ENCODE measurements around the gene AK4. TPM values are rescaled to one million over a fixed set of nuclear protein-coding genes. Genes with fewer than 3 reads are reported as not detected.
"Not testable (repeated sequence)": the region's sequence is repeated elsewhere in the genome, so short reads cannot be mapped to it uniquely, and the experiment has no call there.

AK4 gene
- polyA plus RNA-seq, 1 donor: 6.8 TPM

GRCh38 chr1:65150583-65151263 lies 2.7 kb downstream of the AK4 start:
- DNase-seq (ENCODE audit: low read depth): no peak

DNA sequence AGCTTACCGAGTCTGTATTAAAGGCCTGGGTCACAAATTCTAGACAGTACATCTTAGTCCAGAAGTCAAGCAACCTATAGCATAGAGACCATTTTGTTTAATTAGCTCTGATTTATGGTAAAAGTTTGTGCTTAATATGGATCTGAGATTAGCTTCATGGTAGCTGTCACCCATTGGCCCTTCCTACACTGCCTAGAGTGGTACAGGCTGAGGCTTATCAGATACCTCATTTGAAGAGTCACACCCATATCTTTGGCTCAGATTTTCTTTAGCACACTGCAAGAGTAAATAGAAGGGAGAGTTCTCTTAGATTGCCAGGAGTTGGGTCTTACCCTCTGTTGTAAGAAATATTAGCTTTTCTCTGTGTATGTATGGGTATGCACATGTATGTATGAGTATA lies 3.6 kb downstream of the AK4 start:
- no peak for DNase-seq (ENCODE audit: low read depth)

DNA sequence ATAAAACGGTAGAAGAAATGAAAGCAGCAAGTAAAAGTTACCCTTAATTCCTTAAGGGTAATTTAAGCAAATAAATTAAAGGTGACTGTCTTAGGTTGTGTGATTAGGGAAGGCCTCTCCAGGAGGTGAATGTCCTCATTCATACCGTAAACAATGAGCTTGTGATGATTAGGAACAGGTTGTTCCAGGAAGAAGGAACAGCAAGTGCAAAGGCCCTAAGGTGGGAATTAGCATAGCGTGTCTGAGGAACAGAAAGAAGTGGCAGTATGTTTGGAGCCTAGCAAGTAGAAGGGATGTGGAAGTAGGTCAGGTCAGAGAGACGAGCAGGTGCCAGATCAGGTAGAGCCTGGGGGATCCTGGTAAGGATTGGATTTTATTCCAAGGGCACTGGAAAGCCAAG lies 5.6 kb downstream of the AK4 start:
- DNase-seq (ENCODE audit: low read depth): no peak

GRCh38 chr1:65156910-65157545 lies 9.0 kb downstream of the AK4 start:
- no peak for DNase-seq (ENCODE audit: low read depth)

GRCh38 chr1:65157546-65157941 lies 9.5 kb downstream of the AK4 start:
- DNase-seq (ENCODE audit: low read depth): no peak

DNA sequence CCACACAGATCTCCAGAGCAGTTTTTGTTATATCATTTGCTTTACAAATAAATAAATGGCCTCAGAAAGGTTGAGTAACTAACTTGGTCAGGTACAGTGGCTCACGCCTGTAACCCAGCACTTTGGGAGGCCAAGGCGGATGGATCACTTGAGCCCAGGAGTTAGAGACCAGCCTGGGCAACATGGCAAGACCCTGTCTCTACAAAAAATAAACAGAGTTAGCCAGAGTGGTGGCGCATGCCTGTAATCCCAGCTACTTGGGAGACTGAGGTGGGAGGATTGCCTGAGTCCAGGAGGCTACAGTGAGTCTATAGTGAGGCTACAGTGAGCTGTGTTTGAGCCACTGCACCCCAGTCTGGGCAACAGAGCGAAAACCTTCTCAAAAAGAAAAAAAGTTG lies 11.3 kb downstream of the AK4 start:
- not testable (repeated sequence) for DNase-seq (ENCODE audit: low read depth)

- DNase-seq (ENCODE audit: low read depth): no peak
These were observed 12.0 kb downstream of the AK4 start for GRCh38 chr1:65159801-65160523.

DNA sequence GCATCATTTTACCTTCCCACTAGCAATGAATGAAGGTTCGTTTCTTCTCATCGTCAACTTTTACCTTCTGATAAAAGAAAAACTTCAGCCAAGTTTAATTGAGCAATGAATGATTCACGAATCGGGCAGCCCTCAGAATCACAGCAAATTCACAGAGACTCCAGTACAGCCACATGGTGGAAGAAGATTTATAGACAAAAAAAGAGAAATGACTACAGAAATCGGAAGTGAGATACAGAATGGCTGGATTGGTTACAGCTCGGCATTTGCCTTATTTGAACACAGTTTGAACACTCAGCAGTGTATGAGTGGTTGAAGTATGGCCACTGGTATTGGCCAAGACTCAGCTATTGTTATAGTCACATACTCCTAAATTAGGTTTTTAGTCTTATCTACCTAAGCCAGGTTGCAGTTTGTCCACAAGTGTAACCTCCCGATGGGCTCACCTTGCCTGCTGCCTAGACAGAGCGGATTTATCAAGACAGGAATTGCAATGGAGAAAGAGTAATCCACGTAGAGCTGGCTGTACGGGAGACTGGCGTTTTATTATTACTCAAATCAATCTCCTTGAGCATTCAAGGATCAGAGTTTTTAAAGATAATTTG lies 15.3 kb downstream of the AK4 start:
- no peak for DNase-seq (ENCODE audit: low read depth)

DNA sequence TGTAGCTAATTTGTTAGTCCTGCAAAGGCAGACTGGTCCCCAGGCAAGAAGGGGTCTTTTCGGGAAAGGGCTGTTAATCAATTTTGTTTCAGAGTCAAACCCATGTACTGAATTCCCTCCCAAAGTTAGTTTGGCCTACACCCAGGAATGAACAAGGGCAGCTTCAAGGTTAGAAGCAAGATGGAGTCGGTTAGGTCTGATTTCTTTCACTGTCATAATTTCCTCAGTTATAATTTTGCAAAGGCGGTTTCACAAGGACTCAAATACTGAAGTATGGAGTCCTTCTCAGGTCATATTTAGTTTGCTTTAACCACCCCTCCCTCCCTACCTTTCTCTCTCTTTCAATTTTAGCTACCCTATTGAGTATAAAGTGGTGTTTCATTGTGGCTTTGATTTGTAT lies 16.1 kb downstream of the AK4 start:
- DNase-seq (ENCODE audit: low read depth): not testable (repeated sequence)

- DNase-seq (ENCODE audit: low read depth): no peak
These were observed 16.6 kb downstream of the AK4 start for GRCh38 chr1:65164633-65165032.

DNA sequence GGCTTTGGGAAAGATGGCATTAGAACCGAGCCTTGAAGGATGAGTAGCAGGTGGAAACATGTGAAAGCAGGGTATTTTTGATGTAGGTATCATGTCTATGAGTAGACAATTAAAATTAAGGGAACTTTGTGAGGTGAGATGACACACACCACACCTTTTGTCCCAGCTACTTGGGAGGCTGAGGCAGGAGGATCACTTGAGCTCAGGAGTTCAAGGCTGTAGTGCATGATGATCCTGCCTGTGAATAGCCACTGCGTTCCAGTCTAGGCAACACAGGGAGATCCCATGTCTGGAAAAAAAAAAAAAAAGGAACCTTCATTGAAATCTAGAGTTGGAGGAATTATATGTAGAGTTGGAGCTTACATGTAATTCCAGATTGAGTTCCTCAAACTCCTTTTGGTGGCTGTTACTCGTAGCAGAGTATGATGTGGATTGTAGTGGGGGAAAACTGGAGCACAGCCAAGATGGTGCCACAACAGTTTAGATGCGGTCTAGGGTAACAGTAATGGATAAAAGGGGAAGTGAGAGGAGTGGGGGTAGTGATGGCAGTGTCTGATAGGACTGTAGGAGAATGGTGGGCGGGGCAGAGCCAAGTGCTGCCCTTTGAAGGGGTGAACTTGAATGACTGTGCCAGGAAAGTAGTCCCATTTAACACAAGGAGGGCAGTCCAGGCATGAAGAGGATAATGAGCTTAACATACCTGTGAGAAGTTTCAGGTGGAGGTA lies 17.4 kb downstream of the AK4 start:
- no peak for DNase-seq (ENCODE audit: low read depth)

DNA sequence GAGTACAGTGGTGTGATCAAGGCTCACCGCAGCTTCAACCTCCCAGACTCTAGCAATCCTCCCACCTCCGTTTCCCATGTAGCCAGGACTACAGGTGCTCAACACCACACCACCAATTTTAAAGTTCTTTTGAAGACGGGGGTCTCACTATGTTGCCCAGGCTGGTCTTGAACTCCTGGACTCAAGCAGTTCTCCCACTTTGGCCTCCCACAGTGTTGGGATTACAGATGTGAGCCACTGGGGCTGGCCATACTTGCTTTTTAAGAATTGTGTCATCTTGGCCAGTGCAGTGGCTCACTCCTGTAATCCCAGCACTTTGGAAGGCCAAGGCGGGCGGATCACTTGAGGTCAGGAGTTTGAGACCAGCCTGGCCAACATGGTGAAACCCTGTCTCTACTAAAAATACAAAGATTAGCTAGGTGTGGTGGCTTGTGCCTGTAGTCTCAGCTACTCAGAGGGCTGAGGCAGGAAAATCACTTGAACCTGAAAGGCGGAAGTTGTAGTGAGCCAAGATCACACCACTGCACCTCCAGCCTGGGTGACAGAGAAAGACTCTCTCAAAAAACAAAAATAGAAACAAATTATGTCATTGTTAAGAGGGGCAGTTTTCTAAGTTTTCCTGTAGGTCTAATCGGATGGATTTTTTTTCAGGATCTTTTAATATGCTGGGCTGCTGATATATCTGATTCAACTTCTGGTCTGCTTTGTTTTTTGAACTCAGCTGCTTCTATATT lies 18.7 kb downstream of the AK4 start:
- DNase-seq (ENCODE audit: low read depth): no peak

- no peak for DNase-seq (ENCODE audit: low read depth)
These were observed 19.7 kb downstream of the AK4 start for GRCh38 chr1:65167586-65168242.

- DNase-seq (ENCODE audit: low read depth): no peak
These were observed 20.9 kb downstream of the AK4 start for GRCh38 chr1:65168867-65169266.

GRCh38 chr1:65170511-65171142 lies 22.6 kb downstream of the AK4 start:
- peak; percentile 77 for DNase-seq (ENCODE audit: low read depth)

DNA sequence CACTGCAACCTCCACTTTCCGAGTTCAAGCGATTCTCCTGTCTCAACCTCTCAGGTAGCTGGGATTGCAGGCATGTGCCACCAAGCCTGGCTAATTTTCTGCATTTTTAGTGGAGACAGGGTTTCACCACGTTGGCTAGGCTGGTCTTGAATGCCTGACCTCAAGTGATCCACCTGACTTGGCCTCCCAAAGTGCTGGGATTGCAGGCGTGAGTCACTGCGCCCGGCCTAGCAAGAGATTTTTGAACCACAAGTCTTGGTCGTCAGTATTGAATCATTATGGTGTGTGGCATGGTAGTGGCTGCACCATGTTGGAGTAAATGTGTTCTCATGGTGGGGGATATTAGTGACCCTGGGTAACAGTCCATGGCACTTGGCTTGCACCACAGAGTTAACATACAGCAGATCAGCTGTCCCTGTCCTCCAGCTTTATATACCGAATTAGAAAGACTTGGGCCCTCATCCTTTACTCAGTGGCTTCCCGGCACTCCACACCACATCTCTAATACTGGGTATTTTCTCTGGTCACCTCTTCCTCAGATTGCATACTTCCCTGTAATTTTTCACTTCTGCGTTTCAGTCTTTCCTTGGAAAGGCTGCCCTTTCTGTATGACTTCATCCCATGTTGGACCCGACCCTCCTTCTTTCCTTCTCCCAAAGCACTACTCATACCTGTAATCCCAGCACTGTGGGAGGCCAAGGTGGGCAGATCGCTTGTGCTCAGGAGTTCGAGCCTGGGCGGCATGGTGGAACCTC lies 25.1 kb downstream of the AK4 start:
- no peak for DNase-seq (ENCODE audit: low read depth)

GRCh38 chr1:65174585-65174984 lies 26.6 kb downstream of the AK4 start:
- DNase-seq (ENCODE audit: low read depth): no peak

DNA sequence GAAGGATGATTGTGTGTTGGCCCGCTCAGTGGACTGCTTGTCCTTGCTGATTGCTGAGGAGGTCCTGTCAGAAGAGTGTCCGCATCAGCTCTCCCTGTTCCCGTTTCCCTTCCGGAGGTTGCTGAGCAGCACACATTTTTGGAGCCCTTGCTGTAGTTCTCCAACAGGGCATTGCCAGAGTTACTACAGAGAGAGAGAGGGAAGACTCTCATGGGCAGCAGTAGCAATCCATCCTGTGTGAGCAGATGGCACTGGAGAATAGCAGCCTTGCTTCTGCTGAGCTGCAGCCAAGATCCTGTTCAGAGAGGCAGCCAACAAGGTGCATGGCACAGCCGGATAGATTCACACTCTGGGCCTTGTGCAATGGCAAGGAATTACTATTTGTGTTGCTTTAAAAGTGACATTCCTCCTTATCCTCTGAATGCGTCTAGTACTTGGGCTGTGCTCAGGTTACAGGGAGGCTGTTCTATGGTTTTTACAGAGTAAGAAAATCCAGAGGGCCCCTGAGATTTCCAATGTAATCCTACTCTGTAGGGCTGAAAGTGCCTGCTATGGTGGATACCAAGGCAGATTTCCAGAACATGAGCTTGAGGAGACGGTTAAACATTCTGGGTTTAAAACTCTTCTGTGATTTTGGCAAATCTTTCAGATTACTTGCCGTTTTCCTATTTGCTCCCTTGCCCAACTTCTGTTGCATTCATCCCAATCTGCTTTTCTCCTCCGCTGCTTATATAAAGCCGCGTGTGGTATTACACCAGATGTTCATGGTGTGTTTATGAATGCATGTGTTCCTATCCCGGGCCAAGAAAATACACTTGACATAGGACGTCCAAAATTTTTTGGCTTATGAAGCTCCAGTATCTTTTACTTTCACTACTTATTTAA lies 27.4 kb downstream of the AK4 start:
- DNase-seq (ENCODE audit: low read depth): peak; percentile 65
